HL-60 (cell line): ENCODE results near the gene PTCHD4.

Experiments used
- REST ChIP-seq: IDR thresholded peaks from 2 replicates; pipeline ENCODE4 v1.6.1; 2012; ENCODE audit warnings: low read depth; ENCODE audit not compliant: insufficient replicate concordance
- TF ChIP-seq, protein P1 (sequence below): IDR thresholded peaks from one replicate; pipeline ENCODE4 v1.5.1; 2011; ENCODE audit warnings: low read length, control low read depth, inconsistent platforms; ENCODE audit not compliant: insufficient read depth

GRCh38 chr6:48113130-48113529 is 2.1 kb upstream of the PTCHD4 start:
- TF ChIP-seq, protein P1, sequence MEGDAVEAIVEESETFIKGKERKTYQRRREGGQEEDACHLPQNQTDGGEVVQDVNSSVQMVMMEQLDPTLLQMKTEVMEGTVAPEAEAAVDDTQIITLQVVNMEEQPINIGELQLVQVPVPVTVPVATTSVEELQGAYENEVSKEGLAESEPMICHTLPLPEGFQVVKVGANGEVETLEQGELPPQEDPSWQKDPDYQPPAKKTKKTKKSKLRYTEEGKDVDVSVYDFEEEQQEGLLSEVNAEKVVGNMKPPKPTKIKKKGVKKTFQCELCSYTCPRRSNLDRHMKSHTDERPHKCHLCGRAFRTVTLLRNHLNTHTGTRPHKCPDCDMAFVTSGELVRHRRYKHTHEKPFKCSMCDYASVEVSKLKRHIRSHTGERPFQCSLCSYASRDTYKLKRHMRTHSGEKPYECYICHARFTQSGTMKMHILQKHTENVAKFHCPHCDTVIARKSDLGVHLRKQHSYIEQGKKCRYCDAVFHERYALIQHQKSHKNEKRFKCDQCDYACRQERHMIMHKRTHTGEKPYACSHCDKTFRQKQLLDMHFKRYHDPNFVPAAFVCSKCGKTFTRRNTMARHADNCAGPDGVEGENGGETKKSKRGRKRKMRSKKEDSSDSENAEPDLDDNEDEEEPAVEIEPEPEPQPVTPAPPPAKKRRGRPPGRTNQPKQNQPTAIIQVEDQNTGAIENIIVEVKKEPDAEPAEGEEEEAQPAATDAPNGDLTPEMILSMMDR: no peak
- TF ChIP-seq REST: no peak
